ENCODE data around the gene RAB4B.

RAB4B gene

DNA sequence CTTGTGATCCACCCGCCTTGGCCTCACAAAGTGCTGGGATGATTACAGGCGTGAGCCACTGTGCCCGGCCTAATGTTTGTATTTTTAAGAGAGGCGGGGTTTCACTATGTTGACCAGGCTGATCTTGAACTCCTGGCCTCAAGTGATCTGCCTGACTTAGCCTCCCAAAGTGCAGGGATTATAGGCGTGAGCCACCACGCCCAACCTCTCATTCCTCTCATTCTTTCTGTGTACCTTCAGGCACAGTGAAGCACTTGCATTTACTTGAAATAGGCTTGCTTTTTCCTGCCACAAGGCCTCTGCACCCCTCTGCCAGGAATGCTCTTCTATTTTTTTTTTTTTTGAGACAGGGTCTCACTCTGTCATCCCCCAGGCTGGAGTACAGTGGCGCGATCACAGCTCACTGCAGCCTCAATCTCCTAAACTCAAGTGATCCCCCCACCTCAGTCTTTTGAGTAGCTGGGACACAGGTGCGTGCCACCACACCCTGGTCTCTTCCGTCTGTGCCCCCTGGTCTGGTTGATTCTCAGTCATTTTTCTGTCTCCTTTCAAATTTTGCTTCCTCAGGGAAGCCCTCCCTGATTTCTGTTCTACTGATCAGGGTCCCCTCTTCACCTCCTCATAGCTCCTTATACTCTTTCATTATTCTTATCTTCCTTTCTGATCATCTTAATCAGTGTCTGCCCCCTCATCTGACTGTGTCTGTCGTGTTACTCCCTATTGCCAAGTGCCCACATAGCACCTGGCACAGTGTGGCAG, 42.9 kb upstream of the RAB4B start:
- H3K79me2 ChIP-seq (ENCODE audit: insufficient read depth, low read length), result no peaks in the 10 kb centered on the region
- no peak overlapping the region for H3K4me3 ChIP-seq (ENCODE audit: low read length, poor library complexity, severe bottlenecking)
- H4K20me1 ChIP-seq (ENCODE audit: insufficient read depth, low read length, poor library complexity, severe bottlenecking), result no peaks in the 10 kb centered on the region
- H2AFZ ChIP-seq (ENCODE audit: low read length), result no peak overlapping the region
- H3K9me2 ChIP-seq (replicated peaks; ENCODE audit: low read depth, low read length), result no peaks in the 10 kb centered on the region
- H3K4me1 ChIP-seq (ENCODE audit: insufficient read depth, low read length, poor library complexity, severe bottlenecking), result no peaks in the 10 kb centered on the region
- no peak overlapping the region for H3K4me2 ChIP-seq (ENCODE audit: low read depth, low read length, poor library complexity, severe bottlenecking)
- H3K9ac ChIP-seq (ENCODE audit: low read depth, low read length, poor library complexity, severe bottlenecking), result no peak overlapping the region
- TF ChIP-seq, protein P1, sequence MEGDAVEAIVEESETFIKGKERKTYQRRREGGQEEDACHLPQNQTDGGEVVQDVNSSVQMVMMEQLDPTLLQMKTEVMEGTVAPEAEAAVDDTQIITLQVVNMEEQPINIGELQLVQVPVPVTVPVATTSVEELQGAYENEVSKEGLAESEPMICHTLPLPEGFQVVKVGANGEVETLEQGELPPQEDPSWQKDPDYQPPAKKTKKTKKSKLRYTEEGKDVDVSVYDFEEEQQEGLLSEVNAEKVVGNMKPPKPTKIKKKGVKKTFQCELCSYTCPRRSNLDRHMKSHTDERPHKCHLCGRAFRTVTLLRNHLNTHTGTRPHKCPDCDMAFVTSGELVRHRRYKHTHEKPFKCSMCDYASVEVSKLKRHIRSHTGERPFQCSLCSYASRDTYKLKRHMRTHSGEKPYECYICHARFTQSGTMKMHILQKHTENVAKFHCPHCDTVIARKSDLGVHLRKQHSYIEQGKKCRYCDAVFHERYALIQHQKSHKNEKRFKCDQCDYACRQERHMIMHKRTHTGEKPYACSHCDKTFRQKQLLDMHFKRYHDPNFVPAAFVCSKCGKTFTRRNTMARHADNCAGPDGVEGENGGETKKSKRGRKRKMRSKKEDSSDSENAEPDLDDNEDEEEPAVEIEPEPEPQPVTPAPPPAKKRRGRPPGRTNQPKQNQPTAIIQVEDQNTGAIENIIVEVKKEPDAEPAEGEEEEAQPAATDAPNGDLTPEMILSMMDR (conservative IDR thresholded peaks at IDR 0.05; ENCODE audit: low read length), result no peak
- no peak for TF ChIP-seq EZH2phosphoT487 (IDR thresholded peaks at IDR 0.05; ENCODE audit: borderline replicate concordance)
- no peaks in the 10 kb centered on the region for H3K9me3 ChIP-seq (ENCODE audit: insufficient read depth, low read depth, low read length)
- no peaks in the 10 kb centered on the region for H3F3A ChIP-seq (ENCODE audit: low read depth)
- H3K36me3 ChIP-seq (ENCODE audit: insufficient read depth, low read length), result no peaks in the 10 kb centered on the region
- H3K27me3 ChIP-seq (ENCODE audit: insufficient read depth, low read length, poor library complexity, severe bottlenecking), result no peaks in the 10 kb centered on the region

DNA sequence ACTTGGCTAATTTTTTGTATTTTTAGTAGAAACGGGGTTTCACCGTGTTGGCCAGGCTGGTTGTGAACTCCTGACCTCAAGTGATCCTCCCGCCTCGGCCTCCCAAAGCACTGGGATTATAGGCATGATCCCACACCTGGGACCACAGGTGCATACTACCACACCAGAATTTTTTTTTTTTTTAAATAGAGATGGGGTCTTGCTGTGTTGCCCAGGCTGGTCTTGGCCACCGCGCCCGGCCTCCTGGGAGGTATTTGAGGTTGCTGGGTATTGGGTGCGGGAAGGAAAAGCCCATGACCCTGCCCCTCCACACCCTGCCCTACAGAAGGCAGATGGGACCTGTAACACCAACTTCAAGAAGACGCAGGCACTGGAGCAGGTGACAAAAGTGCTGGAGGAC, 41.4 kb upstream of the RAB4B start:
- Histone ChIP-seq H4K20me1 (ENCODE audit: insufficient read depth, low read length, poor library complexity, severe bottlenecking) (no peaks in the 10 kb centered on the region), H3K9me3 (ENCODE audit: insufficient read depth, low read depth, low read length) (no peaks in the 10 kb centered on the region), H3K4me2 (ENCODE audit: low read depth, low read length, poor library complexity, severe bottlenecking) (no peak overlapping the region), H3K4me3 (ENCODE audit: low read length, poor library complexity, severe bottlenecking) (no peak overlapping the region), H3K36me3 (ENCODE audit: insufficient read depth, low read length) (no peaks in the 10 kb centered on the region), H3K27me3 (ENCODE audit: insufficient read depth, low read length, poor library complexity, severe bottlenecking) (no peaks in the 10 kb centered on the region), H3K9ac (ENCODE audit: low read depth, low read length, poor library complexity, severe bottlenecking) (no peak overlapping the region), H3F3A (ENCODE audit: low read depth) (no peaks in the 10 kb centered on the region), H2AFZ (ENCODE audit: low read length) (no peak overlapping the region), H3K9me2 (replicated peaks; ENCODE audit: low read depth, low read length) (no peaks in the 10 kb centered on the region), H3K4me1 (ENCODE audit: insufficient read depth, low read length, poor library complexity, severe bottlenecking) (no peaks in the 10 kb centered on the region), H3K79me2 (ENCODE audit: insufficient read depth, low read length) (no peaks in the 10 kb centered on the region)
- TF ChIP-seq, protein P1 (conservative IDR thresholded peaks at IDR 0.05; ENCODE audit: low read length), result no peak
- no peak for TF ChIP-seq EZH2phosphoT487 (IDR thresholded peaks at IDR 0.05; ENCODE audit: borderline replicate concordance)

DNA sequence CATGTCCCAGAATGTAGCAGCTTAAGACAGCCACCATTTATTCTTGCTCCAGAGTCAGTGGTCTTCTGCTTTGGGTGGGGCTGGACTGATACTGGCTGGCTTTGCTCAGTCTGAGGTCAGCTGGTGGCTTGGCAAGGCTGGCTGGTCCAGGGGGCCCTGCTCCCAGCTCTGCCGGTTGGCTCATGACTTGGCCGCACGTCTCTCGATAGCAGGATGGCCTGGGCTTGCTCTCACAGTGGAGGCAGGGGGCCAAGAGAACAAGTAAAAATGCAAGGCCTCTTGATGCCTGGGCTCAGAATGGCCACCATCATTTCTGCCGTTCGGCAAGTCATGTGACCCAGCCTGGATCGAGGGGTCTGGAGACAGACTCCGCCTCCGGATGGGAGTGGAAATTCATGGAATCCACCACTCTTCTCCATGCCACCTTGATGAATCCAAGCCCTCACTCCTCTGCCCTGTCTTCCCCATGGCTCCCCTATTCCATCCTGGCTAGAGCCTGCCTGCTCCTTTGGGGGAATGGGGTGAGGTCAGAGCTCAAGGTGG, 40.9 kb upstream of the RAB4B start:
- H3K4me2 ChIP-seq (ENCODE audit: low read depth, low read length, poor library complexity, severe bottlenecking), result no peak overlapping the region
- H3K4me1 ChIP-seq (ENCODE audit: insufficient read depth, low read length, poor library complexity, severe bottlenecking), result no peaks in the 10 kb centered on the region
- H3K9me3 ChIP-seq (ENCODE audit: insufficient read depth, low read depth, low read length), result no peaks in the 10 kb centered on the region
- H4K20me1 ChIP-seq (ENCODE audit: insufficient read depth, low read length, poor library complexity, severe bottlenecking), result no peaks in the 10 kb centered on the region
- H3K79me2 ChIP-seq (ENCODE audit: insufficient read depth, low read length), result no peaks in the 10 kb centered on the region
- H3K9ac ChIP-seq (ENCODE audit: low read depth, low read length, poor library complexity, severe bottlenecking), result no peak overlapping the region
- H2AFZ ChIP-seq (ENCODE audit: low read length), result no peak overlapping the region
- no peak overlapping the region for H3K4me3 ChIP-seq (ENCODE audit: low read length, poor library complexity, severe bottlenecking)
- no peaks in the 10 kb centered on the region for H3K27me3 ChIP-seq (ENCODE audit: insufficient read depth, low read length, poor library complexity, severe bottlenecking)
- no peaks in the 10 kb centered on the region for H3K36me3 ChIP-seq (ENCODE audit: insufficient read depth, low read length)
- no peaks in the 10 kb centered on the region for H3K9me2 ChIP-seq (replicated peaks; ENCODE audit: low read depth, low read length)
- TF ChIP-seq, protein P1 (conservative IDR thresholded peaks at IDR 0.05; ENCODE audit: low read length), result no peak
- TF ChIP-seq EZH2phosphoT487 (IDR thresholded peaks at IDR 0.05; ENCODE audit: borderline replicate concordance), result no peak
- H3F3A ChIP-seq (ENCODE audit: low read depth), result no peaks in the 10 kb centered on the region

All from Loucy (cell line).